ENCODE results near the gene ESRRA. TPM values are rescaled to one million over a fixed set of nuclear protein-coding genes. Genes with fewer than 3 reads are reported as not detected.

The ESRRA gene
- total and polyA plus RNA-seq, 2 of the 13 experiments (the other 11 are each of a cell fraction or from before 2014, with no cell fraction given), result 18.1 to 36.3 TPM

- TF ChIP-seq CEBPZ (IDR thresholded peaks at IDR 0.05; ENCODE audit: low read length) (no peak), EED (CRISPR knock-in tag; IDR thresholded peaks at IDR 0.05) (no peak), ZNF281 (CRISPR knock-in tag; IDR thresholded peaks at IDR 0.05; ENCODE audit: borderline replicate concordance) (peak; percentile 21; the same call in 1 of the 2 replicates), ZMAT5 (CRISPR knock-in tag; IDR thresholded peaks at IDR 0.05; ENCODE audit: borderline replicate concordance, low read depth) (no peak), TBL1XR1 (IDR thresholded peaks at IDR 0.05; ENCODE audit: borderline replicate concordance, low read length, partially characterized antibody) (no peak), ZBTB26 (CRISPR knock-in tag; IDR thresholded peaks at IDR 0.05; ENCODE audit: borderline replicate concordance) (no peak), ZNF274 (CRISPR knock-in tag; IDR thresholded peaks at IDR 0.05) (no peak), FOXA3 (CRISPR knock-in tag; IDR thresholded peaks at IDR 0.05) (no peak), BCLAF1 (IDR thresholded peaks at IDR 0.05) (no peak), SP2 (CRISPR knock-in tag; IDR thresholded peaks at IDR 0.05) (peak; percentile 57), TAF15 (IDR thresholded peaks at IDR 0.05; ENCODE audit: low read depth, low read length, poor library complexity, severe bottlenecking) (no peak), LBX2 (CRISPR knock-in tag; IDR thresholded peaks at IDR 0.05; ENCODE audit: borderline replicate concordance) (no peak), ZNF251 (CRISPR knock-in tag; IDR thresholded peaks at IDR 0.05) (no peak), ZNF775 (CRISPR knock-in tag; IDR thresholded peaks at IDR 0.05; ENCODE audit: borderline replicate concordance) (no peak), ZNF224 (CRISPR knock-in tag; IDR thresholded peaks at IDR 0.05) (no peak), ZFY (CRISPR knock-in tag; IDR thresholded peaks at IDR 0.05) (peak; percentile 2; the same call in 1 of the 2 replicates), ZMYM3 (CRISPR knock-in tag; IDR thresholded peaks at IDR 0.05) (no peak), XRCC5 (optimal IDR thresholded peaks at IDR 0.05; ENCODE audit: low read length) (no peak)
Observed at GRCh38 chr11:64305075-64305690, at the start of gene ESRRA (continued).
